ENCODE measurements around the gene ALKAL2. TPM values are rescaled to one million over a fixed set of nuclear protein-coding genes. Genes with fewer than 3 reads are reported as not detected.

Gene ALKAL2
- total RNA-seq, 1 experiment from 2014 or later: not detected

GRCh38 chr2:254241-254640, 33.6 kb downstream of the ALKAL2 start:
- no peak for DNase-seq (ENCODE audit: low read depth, low spot score)
- intact Hi-C loops (cut with micrococcal nuclease): no loop called here
- H3K4me1 ChIP-seq (ENCODE audit: control insufficient read depth in 1 of 2, insufficient read depth in 2 of 2, low read length in 2 of 2): no peaks in the 10 kb centered on the region
- no peaks in the 10 kb centered on the region for H3K9me2 ChIP-seq (ENCODE audit: insufficient read depth)
- H3K4me3 ChIP-seq (replicated peaks in 1 of 2; ENCODE audit: low read depth in 1 of 2, low read length in 2 of 2): no peak overlapping the region
- ATAC-seq: no peak
- ChIA-PET RAD21 (ENCODE audit: low non-redundant PET in 1 of 2, low total read pairs in 2 of 2, uncharacterized antibody in 2 of 2, unreplicated experiment in 2 of 2) (no interaction called here), CTCF (no interaction called here), POLR2A (no interaction called here)
- no peak overlapping the region for H2AFZ ChIP-seq (ENCODE audit: low read depth, low read length, poor library complexity, severe bottlenecking)
- no peak overlapping the region for H3K4me2 ChIP-seq (ENCODE audit: low read length)
- peaks cover 8 to 14% of the 10 kb centered on the region in 2 experiments; a peak in 3 of 4 replicates for H3K9me3 ChIP-seq (ENCODE audit: control insufficient read depth in 1 of 2, insufficient read depth in 1 of 2, low read depth in 1 of 2, low read length in 2 of 2)
- H4K20me1 ChIP-seq (ENCODE audit: insufficient read depth): no peaks in the 10 kb centered on the region
- H3K36me3 ChIP-seq (ENCODE audit: control insufficient read depth in 1 of 2, insufficient read depth in 2 of 2, low read length in 2 of 2): no peaks in the 10 kb centered on the region
- no peaks in the 10 kb centered on the region for H3K27me3 ChIP-seq (ENCODE audit: insufficient read depth, low read length)
- no peak overlapping the region for H3K27ac ChIP-seq (ENCODE audit: low read depth, low read length)
- TF ChIP-seq CEBPB (IDR thresholded peaks at IDR 0.05; ENCODE audit: low read depth) (no peak), ELF1 (IDR thresholded peaks at IDR 0.05; ENCODE audit: borderline replicate concordance, low read depth) (no peak), SRF (IDR thresholded peaks at IDR 0.05; ENCODE audit: low read depth) (no peak), ZNF274 (IDR thresholded peaks at IDR 0.05; ENCODE audit: low read depth, low read length) (no peak), EZH2 (IDR thresholded peaks at IDR 0.05) (no peak), SIN3A (IDR thresholded peaks at IDR 0.05; ENCODE audit: low read depth) (no peak), ATF3 (IDR thresholded peaks at IDR 0.05) (no peak), YY1 (IDR thresholded peaks at IDR 0.05; ENCODE audit: extremely low read depth, insufficient replicate concordance, low read depth, low read length) (no peak), POLR2A (IDR thresholded peaks at IDR 0.05; ENCODE audit: borderline replicate concordance, extremely low read depth, insufficient read depth, insufficient read length) (no peak), JUND (IDR thresholded peaks at IDR 0.05) (no peak), EZH2phosphoT487 (IDR thresholded peaks at IDR 0.05; ENCODE audit: borderline replicate concordance) (no peak), CBX3 (IDR thresholded peaks at IDR 0.05; ENCODE audit: low read depth) (no peak), ZBTB33 (IDR thresholded peaks at IDR 0.05; ENCODE audit: extremely low read depth, insufficient replicate concordance, low read length) (no peak), RAD21 (IDR thresholded peaks at IDR 0.05; ENCODE audit: low read depth) (no peak), POLR2AphosphoS5 (IDR thresholded peaks at IDR 0.05; ENCODE audit: low read depth, low read length) (no peak), MAX (IDR thresholded peaks at IDR 0.05) (no peak), REST (IDR thresholded peaks at IDR 0.05; ENCODE audit: low read depth) (no peak), SP1 (IDR thresholded peaks at IDR 0.05; ENCODE audit: low read depth) (no peak)
- H3K79me2 ChIP-seq (ENCODE audit: insufficient read depth, low read length): no peaks in the 10 kb centered on the region
- H3K9ac ChIP-seq (ENCODE audit: low read length): no peak overlapping the region
- no TSS peak for BruUV-seq (replicated peaks)

Measured in HCT116 (cell line).